HG03139 (cell line): Measurements from ENCODE around the gene PER1.
"Not testable (repeated sequence)": the region's sequence is repeated elsewhere in the genome, so short reads cannot be mapped to it uniquely, and the experiment has no call there.

Experiments used
- ATAC-seq: cut with Tn5 transposase; IDR thresholded peaks from one replicate; pipeline ENCODE4 v1.9.1; 2021; ENCODE audit not compliant: unreplicated experiment

The PER1 gene

GRCh38 chr17:8120520-8121406, 31.4 kb downstream of the PER1 start:
- no peak for ATAC-seq

DNA sequence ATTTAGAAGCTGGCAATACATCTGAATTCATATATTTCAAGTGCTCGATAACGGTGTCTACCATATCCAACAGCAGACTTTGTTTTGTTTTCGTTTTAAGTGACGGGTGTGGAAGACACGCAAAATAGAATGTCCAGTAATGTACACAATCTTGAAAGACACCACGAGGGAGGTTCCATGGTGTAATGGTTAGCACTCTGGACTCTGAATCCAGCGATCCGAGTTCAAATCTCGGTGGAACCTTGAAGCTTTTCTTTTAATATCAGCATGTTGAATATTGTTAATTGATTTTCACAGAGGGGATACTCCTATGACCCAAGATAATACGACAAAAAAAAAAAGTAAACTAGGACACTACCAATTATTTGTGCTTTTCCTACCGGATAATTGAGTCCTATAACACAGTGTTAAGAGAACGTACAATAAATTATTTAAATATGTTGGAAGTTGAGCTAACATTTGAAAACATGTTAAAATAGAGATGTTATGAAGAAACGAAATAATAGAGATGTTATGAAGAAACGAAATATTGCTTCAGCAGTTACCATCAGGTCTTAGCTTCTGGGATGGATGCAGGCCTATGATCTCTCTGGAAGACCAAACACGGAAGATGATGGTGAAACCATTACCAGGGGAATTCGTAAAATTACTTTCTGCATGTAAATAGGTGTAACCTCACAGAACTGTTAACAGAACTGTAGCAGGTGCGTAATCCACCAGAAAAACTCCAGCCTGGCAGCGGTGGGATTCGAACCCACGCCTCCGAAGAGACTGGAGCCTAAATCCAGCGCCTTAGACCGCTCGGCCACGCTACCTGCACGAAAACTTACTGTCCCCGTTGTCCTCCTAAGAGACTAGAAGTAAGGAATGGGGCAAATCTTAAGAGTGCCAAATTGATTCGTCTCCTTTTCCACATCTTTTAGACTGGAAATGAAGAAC, 32.4 kb downstream of the PER1 start:
- ATAC-seq = no peak

DNA sequence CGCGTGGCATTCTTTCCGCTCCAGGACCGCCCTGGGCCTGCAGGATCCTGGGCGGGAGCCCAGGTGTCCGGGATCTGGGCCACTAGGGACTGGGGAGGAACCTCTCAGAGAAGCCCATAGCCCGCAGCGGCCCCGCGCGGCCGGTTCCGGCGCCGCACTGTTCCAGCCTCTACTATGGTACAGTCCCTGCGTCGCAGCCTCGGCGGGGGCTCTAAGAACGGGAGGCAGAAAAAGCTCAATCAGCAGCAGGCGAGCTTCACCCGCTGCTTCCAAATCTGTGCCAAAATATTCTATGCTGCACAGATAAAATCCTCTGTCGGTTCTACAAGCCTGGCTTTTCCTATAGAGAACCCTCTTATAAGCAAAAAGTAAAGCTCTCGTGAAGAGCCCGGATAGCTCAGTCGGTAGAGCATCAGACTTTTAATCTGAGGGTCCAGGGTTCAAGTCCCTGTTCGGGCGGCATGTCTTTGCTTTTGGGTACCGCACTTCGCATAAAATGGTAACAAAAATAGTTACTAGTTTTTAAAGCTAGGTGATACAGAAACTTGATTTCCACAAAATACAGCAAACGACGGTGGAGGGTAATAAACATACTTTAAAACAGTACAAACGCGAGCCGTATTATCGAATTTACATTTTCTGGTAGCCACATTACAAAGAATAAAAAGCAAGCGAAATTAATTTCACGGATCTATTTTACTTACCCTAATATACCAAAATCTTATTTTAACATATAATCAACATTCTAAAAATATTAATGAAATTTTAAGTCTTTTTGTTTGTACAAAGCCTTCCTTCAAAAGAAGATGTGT, 33.2 kb downstream of the PER1 start:
- ATAC-seq = no peak

DNA sequence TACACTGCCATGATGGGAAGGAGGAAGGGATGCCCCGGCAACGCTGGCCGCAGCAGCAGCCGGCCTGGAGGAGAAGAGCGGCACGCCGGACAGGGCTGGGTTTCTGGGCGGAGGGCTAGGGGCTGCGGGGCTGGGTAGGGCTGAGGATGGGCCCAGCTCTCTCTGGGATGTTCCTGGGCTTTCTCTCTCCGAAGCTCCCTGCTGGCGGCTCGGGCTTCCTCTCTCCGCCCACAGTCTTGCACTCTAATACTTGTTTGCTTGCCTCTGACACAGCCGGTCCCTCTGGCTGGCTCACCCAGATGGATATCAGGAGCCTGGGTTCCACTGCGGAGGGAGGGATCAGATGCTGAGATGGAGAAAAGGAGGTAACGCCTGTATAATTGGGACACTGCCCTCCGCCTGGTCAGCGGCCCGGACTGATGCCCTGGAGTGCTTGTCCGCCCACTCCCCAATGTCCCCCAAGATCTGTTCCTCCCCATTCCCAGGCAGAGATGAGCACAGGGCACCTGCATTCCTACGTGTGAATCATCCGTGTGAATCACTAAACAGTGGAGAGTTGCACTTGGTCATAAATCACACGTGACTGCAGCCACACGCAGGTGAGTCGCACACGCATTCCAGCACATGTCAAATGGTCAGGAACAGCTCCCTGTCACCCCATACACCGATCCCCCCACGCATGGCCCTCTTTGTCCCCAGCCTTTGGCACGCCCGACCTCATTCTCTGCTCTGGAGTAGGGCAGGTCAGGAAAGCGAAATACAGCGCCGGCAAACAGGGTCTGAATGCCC, 34.0 kb downstream of the PER1 start, which contains the start of gene ALOXE3:
Gene ALOXE3 (minus strand): TSS at position 535 of the 789 bp plus-strand sequence. CDS start 524 bp downstream, at position 11.
- no peak for ATAC-seq

GRCh38 chr17:8117367-8117979, 34.7 kb downstream of the PER1 start:
- no peak for ATAC-seq

DNA sequence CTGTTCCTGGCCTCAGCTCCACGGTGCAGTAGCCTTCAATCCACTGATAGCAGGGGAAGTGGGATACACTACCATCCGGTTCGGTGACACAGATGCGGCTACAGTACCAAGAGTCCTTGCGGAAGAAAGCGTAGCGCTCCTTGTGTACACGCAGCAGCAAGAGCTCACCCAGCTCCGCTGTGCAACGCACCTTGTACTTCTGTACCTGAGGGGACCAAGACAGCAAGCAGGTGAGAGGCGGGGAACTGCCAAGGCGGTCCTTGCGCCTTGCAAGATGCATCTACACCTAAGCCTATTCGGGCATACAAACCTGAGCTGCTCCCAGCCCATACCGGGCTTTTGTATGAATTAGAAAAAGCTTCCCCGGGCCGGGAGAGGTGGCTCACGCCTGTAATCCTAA, 35.4 kb downstream of the PER1 start:
- ATAC-seq = no peak

DNA sequence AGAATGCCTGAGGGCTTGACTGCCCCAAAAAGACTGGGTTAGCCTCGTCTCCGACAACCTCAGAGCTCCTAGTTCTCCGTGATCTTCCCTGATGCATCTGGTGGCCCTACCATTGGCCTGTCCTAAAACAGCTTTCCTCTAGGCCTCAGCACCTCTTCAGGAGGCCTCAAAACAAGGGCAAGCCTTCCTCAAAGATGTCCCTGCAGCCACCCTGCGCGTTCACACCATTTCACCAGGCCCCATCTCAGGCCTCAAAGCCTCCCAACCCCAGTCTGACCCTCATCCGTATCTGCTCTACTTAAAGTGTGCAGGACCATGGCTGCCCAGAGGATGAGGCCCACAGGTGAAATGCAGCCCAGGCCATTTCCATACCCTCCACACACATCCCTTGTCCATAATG, 41.3 kb downstream of the PER1 start:
- no peak for ATAC-seq

DNA sequence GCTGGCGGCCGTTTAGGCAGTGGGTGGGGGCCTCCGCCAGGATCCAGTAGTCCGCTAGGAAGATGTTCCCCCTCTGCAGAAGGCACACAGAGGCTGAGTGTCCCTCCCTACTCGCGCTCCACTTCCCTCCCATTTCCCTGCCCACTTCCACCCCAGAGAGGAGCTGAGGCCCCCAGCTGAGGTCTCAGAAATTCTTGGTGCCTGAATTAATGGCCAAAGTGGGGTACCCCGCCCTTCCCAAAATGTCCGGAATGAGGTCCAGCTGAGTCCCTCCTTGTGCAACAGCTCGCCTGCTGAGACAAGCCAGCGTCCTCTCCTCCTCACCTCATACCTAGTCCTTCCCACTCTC, 41.8 kb downstream of the PER1 start:
- no peak for ATAC-seq

DNA sequence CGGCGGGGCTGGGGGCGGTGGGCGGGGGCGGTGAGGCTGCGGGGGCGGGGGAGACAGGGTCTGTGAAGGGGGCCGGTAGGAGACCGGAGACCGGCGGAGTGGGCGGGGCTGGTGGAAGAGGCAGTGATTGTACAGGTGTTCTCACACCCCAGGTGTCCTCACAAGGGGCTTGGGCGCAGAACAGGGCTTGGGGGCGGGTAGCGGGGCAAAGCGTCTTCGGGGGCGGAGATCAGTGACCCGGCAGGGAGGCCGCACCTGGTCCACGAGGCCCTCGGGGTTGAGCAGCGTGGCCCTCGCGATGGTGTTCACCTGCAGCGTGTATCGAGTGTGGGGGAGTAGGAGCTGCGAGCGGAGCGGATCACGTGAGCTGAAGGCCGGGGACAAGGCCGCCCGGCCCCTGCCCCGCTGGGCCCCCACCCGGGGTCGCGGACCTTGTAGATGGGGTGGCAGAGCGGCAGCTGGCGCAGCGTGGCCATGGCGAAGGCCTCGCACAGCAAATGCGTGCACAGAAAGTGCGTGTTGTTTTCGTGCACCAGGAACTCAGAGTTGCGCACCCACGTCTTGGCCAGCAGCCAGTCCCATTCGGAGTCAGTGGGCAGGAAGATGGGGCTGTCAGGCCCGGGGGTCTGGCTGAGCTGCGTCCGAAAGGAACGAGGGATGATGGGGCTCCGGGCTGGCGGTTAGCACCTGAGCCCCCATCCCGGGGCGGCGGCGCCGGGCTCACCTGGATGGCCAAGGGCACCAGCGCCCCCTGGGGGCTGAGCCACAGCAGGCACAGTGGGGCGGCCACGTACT, 42.3 kb downstream of the PER1 start:
- ATAC-seq = no peak

GRCh38 chr17:8108972-8109660, 43.1 kb downstream of the PER1 start:
- ATAC-seq = no peak

GRCh38 chr17:8106980-8107379, 45.2 kb downstream of the PER1 start:
- ATAC-seq = not testable (repeated sequence)

DNA sequence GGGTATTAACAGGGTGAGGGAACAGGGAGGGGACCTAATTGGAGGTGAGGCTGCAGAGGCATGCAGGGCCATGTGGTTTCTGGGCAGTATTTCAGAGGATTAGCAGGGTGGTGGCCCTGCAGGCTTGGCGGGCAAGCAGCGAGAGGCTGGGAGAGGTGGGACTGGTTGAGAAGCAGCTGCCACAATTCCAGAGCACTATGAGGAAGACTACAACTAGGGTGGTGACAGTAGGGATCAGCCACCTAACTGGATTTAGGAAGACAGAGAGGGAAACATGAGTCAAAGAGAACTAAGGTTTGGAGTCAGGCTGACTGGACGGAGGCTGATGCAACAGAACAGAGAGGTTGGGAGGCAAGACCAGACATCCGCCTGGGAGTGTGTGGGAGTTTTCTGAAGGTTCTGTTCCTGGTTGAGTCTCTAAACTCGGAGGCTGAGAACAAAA, 46.2 kb downstream of the PER1 start:
- ATAC-seq = no peak

DNA sequence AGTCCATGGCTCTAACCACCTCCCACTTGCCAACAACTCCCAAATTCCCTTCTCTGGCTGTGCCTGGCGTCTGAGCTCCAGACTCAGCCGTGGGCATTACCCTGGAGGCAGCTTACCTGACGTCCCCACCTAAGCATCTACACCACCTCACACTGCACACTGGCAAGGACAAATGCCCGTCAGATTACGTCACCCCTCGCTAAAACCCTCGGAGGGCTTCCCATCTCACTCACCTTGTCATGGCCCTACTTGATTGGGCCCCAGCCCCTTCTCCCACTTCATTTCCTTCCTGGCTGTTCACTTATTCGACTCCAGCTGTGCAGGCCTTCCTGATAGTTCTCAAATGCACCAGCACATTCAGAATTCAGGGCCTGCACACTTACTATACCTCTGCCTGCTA, 47.3 kb downstream of the PER1 start:
- no peak for ATAC-seq

DNA sequence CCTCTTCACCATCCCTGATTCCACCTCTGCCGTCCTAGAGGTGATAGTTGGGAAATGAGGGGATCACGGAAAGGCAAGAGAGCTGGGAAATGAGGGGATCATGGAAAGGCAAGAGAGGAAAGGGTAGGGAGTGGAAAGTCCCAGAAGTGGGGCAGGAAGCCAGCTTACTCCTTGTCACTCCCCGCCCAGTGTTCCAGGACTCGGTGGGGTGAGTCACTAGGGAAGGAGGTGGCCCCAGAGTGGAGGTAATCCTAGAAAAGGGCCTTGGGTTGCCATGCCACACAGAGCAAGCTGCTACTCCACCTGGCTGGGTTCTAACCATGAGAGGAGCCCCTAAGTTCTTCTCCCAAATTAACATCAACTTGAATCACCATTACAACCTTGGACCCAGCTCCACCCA, 48.7 kb downstream of the PER1 start:
- no peak for ATAC-seq

DNA sequence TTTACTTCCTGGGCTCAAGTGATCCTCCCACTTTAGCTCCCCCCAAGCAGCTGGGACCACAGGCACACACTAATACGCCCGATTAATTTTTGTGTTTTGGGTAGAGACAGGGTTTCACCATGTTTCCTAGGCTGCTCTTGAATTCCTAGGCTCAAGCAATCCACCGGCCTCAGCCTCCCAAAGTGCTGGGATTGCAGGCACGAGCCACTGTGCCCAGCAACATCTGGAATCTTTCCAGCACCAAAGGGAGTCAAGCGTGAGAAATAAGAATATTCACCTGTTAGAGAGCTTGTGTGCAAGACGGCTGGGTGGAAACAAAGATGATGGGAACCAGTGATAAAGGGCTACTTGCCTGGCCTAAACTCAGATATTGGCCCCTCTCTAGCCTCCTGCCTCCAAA, 50.5 kb downstream of the PER1 start:
- no peak for ATAC-seq

DNA sequence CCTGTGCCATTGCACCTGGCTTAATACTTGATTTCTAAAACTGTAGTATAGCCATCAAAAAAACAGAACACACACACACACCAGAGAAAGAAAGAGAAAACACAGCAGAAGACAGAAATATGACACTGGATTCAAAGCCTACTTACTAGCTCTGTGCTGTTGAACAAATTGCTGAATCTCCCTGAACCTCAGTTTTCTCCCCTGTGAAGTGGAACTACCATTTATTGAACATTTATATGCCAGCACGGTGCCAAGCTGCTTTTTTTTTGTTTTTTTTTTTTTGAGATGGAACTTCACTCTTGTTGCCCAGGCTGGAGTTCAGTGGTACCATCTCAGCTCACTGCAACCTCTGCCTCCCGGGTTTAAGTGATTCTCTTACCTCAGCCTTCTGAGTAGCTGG, 51.4 kb downstream of the PER1 start:
- no peak for ATAC-seq

- ATAC-seq = no peak
Observed at GRCh38 chr17:8100111-8100510, 52.1 kb downstream of the PER1 start.

DNA sequence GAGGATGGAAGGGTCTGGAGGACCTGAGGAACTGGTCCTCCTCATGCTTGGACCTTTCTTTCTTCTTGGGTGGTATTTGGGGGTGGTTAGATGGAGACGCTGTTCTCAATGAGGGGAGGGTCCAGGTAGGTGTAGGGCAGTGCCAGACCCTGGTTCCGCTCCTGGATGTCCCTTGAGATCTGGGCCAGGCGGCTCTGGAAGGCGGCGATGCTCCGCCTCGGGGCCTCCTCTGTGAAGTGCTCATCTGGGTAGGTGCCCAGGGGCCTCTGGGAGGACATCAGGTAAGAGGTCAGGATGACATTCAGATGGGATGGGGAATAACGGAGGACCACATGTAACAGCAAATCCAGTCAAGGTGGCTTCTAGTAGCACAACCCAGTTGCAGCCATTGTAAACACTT, 55.7 kb downstream of the PER1 start:
- no peak for ATAC-seq
